CD4-positive, alpha-beta T cell treated with Interleukin-21 for 1 hour (primary cell): ENCODE data around the gene POU6F2.
"Not testable (repeated sequence)": the region's sequence is repeated elsewhere in the genome, so short reads cannot be mapped to it uniquely, and the experiment has no call there.

Experiments
- DNase-seq: peaks from one replicate; pipeline ENCODE4 v3.0.0-alpha.2; 2020

The POU6F2 gene

GRCh38 chr7:39194388-39194787 is 216.7 kb downstream of the POU6F2 start:
- DNase-seq, result not testable (repeated sequence)

GRCh38 chr7:39195967-39196366 is 218.3 kb downstream of the POU6F2 start:
- no peak for DNase-seq

GRCh38 chr7:39197831-39198230 is 220.1 kb downstream of the POU6F2 start:
- DNase-seq, result no peak

- no peak for DNase-seq
Observed at GRCh38 chr7:39198556-39198955, 220.8 kb downstream of the POU6F2 start.

GRCh38 chr7:39199006-39199405 is 221.3 kb downstream of the POU6F2 start:
- no peak for DNase-seq

GRCh38 chr7:39199951-39200350 is 222.2 kb downstream of the POU6F2 start:
- no peak for DNase-seq

GRCh38 chr7:39202041-39202440 is 224.3 kb downstream of the POU6F2 start:
- no peak for DNase-seq

- no peak for DNase-seq
Observed at GRCh38 chr7:39210362-39210761, 232.7 kb downstream of the POU6F2 start.

- no peak for DNase-seq
Observed at GRCh38 chr7:39211581-39211980, 233.9 kb downstream of the POU6F2 start.

- DNase-seq, result no peak
Observed at GRCh38 chr7:39212876-39213275, 235.2 kb downstream of the POU6F2 start.

- no peak for DNase-seq
Observed at GRCh38 chr7:39217783-39218182, 240.1 kb downstream of the POU6F2 start.

GRCh38 chr7:39219869-39220268 is 242.2 kb downstream of the POU6F2 start:
- DNase-seq, result no peak

GRCh38 chr7:39221901-39222300 is 244.2 kb downstream of the POU6F2 start:
- DNase-seq, result no peak

GRCh38 chr7:39228946-39229345 is 251.2 kb downstream of the POU6F2 start:
- DNase-seq, result no peak

- no peak for DNase-seq
Observed at GRCh38 chr7:39233851-39234529, 256.3 kb downstream of the POU6F2 start.

GRCh38 chr7:39238234-39238869 is 260.6 kb downstream of the POU6F2 start:
- no peak for DNase-seq

GRCh38 chr7:39240864-39241263 is 263.2 kb downstream of the POU6F2 start:
- DNase-seq, result no peak

GRCh38 chr7:39247576-39247975 is 269.9 kb downstream of the POU6F2 start:
- DNase-seq, result no peak

- DNase-seq, result no peak
Observed at GRCh38 chr7:39248041-39248691, 270.5 kb downstream of the POU6F2 start.

- DNase-seq, result no peak
Observed at GRCh38 chr7:39248692-39249090, 271.0 kb downstream of the POU6F2 start.

GRCh38 chr7:39249635-39250152 is 272.0 kb downstream of the POU6F2 start:
- no peak for DNase-seq

- no peak for DNase-seq
Observed at GRCh38 chr7:39252916-39253315, 275.2 kb downstream of the POU6F2 start.

GRCh38 chr7:39259391-39260003 is 281.8 kb downstream of the POU6F2 start:
- no peak for DNase-seq
